ENCODE results near the gene STEAP3. TPM values are rescaled to one million over a fixed set of nuclear protein-coding genes. Genes with fewer than 3 reads are reported as not detected.

Gene STEAP3
- total RNA-seq, 2 donors from 2014 or later, result 0.10 to 0.13 TPM

DNA sequence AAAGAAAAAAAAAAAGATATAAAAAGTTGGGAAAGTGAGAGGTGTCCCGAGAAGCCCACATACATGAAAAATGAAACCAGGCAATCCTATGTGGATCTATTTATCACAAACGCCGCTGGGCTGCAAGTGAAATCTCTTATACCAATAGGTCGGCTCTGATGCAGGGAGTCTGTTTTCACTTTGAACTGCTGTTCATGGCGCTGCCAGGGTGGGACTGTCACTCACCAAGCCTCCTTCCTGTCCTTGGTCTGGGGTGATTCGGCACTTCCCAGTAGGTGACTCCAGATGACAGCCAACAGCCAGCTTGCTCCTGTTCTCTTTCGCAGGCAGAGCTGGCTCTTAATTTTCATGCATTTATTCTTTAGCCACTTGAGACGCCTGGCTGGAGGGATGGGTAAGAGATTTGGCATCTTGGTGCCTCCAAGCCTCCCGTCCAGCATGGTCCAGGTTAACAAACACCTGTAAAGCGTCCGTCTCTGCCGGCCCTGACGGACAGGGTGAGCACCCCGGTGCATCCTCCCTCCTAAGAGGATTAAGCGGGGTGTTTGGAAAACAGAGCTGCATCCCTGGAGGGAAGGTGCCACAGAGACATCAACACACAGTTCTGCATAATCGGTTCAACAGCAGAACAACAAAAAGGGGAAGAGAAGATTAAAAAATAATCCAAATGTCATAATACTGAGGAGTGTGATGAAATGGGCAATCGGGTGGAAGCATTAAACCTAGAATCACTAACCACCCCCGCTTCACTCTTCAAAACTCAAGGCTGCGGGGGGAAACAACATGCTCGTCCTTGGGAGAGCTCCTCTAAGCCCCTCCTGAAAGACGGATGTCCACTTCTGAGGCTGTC, 58.7 kb downstream of the STEAP3 start:
- no peak for DNase-seq
- Mint-ChIP-seq H3K4me1 (no peaks in the 10 kb centered on the region), H3K4me3 (no peak overlapping the region), H3K36me3 (ENCODE audit: low read depth) (peaks cover 6% of the 10 kb centered on the region), H3K27me3 (no peaks in the 10 kb centered on the region), H3K27ac (no peak overlapping the region)
- no peaks in the 10 kb centered on the region for H3K9me3 ChIP-seq (ENCODE audit: control insufficient read depth, low read length, poor library complexity, severe bottlenecking)
- no peak for ATAC-seq

DNA sequence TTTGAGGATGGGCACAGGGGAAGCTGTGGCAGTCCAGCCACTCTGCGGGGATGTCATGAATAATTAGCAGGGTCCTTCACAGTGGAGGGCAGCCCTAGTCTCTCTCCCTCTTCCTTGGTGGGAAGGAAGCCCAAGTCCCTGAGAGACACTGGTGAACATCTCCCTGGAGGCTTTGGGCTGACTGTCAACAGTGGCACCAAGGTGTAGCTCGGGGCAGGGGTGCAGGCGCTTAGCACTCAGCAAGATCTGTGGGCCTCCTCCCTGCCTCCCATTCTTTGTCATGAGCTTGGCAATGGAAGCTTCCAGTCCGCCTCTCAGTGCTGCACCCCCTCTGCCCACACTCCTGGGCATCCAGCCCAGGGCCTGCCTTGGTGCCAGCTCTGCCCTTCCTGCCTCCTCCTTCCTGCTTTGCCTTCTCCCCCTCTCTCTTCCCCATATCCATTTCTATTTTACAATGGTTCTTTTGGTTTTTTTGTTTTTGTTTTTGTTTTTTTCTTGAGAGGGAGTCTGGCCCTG, 59.4 kb downstream of the STEAP3 start:
- H3K36me3 Mint-ChIP-seq (ENCODE audit: low read depth), result peaks cover 6% of the 10 kb centered on the region
- no peaks in the 10 kb centered on the region for H3K4me1 Mint-ChIP-seq
- H3K9me3 ChIP-seq (ENCODE audit: control insufficient read depth, low read length, poor library complexity, severe bottlenecking), result no peaks in the 10 kb centered on the region
- ATAC-seq (no peak), DNase-seq (no peak)
- no peak overlapping the region for H3K4me3 Mint-ChIP-seq
- no peaks in the 10 kb centered on the region for H3K27me3 Mint-ChIP-seq
- no peak overlapping the region for H3K27ac Mint-ChIP-seq

DNA sequence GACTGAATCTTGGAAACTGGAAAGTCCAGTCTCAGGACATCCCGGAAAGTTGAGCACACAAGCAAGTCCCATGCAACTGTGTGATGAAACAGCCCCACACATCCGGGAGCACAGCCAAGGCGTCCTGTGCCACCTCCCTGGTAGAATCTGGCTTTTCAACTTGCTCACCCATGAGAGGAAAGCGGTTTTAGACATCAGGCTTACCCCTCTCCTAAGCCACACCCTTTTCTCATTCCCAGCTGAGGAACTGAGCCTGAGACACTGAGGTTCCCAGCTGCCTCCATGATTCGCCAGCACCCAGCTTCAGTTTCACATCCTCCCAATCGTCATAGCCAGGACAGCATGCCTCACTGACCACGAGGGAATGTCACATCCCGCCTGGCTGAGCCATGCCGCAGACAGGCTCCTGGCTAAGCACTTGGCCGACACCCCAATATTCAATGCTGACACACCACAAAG, 60.3 kb downstream of the STEAP3 start:
- H3K36me3 Mint-ChIP-seq (ENCODE audit: low read depth), result peaks cover 6% of the 10 kb centered on the region
- H3K27ac Mint-ChIP-seq, result no peak overlapping the region
- ATAC-seq, result no peak
- H3K27me3 Mint-ChIP-seq, result no peaks in the 10 kb centered on the region
- no peaks in the 10 kb centered on the region for H3K9me3 ChIP-seq (ENCODE audit: control insufficient read depth, low read length, poor library complexity, severe bottlenecking)
- H3K4me1 Mint-ChIP-seq, result no peaks in the 10 kb centered on the region
- no peak overlapping the region for H3K4me3 Mint-ChIP-seq
- DNase-seq, result no peak

DNA sequence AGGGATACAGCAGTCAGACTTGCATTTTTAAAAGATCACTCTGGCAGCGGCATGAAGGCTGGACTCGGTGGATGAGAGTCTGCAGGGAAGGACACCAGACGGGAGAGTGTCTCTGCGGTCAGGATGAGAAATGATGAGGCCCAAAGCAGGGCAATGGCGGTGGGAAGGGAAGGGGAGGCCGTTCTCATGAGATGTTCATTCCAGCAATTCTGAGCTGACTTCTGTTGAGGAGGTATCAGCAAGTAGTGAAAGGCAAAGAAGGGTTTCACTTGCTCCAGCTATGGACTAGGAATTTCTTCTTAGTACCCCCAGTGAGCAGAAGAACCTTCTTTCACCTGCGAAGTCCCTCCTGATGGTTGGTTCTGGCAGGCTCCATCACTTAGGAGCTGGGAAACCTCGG, 63.0 kb downstream of the STEAP3 start:
- no peaks in the 10 kb centered on the region for H3K9me3 ChIP-seq (ENCODE audit: control insufficient read depth, low read length, poor library complexity, severe bottlenecking)
- no peak for DNase-seq
- no peak overlapping the region for H3K4me3 Mint-ChIP-seq
- peaks cover 6% of the 10 kb centered on the region for H3K36me3 Mint-ChIP-seq (ENCODE audit: low read depth)
- H3K27me3 Mint-ChIP-seq, result no peaks in the 10 kb centered on the region
- ATAC-seq, result no peak
- H3K4me1 Mint-ChIP-seq, result no peaks in the 10 kb centered on the region
- H3K27ac Mint-ChIP-seq, result no peak overlapping the region

DNA sequence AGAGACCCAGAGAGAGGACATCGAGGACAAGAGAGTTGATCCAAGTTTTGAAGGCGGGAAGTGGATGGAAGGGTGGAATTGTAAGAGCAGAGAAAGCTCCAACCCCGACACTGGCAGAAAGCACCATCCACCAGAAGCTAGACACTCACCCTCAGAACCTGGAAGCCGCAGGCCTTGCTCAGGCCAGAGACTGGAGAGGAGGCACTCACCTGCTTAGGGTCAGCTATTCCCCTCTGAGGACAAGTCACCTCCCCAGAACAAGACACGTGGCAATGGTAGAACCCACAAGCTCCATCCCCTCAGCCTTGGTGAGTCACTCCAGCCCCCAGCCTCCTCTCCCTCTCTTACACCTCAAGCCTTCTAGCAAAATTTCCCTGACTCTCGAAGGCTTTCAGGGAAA, 64.9 kb downstream of the STEAP3 start:
- ATAC-seq (no peak), DNase-seq (no peak)
- Mint-ChIP-seq H3K4me3 (no peak overlapping the region), H3K27ac (no peak overlapping the region), H3K36me3 (ENCODE audit: low read depth) (peaks cover 6% of the 10 kb centered on the region), H3K27me3 (no peaks in the 10 kb centered on the region), H3K4me1 (no peaks in the 10 kb centered on the region)
- no peaks in the 10 kb centered on the region for H3K9me3 ChIP-seq (ENCODE audit: control insufficient read depth, low read length, poor library complexity, severe bottlenecking)

DNA sequence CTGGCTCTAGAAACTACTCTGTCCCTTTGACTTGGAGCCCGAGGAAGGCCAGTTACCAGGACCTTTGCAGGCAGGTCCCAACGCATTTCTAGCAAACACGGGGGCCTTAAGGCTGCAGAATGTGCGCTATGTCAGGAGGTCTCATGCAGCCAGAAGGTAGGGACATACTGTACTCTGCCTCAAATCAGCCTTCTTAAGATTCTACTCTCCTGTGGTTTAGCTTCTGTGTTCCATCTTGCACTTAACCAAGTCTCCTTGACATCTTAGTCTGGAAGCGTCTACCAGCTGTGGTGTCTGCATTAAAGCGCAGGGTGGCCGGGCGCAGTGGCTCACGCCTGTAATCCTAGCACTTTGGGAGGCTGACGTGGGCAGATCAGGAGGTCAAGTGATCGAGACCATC, 65.5 kb downstream of the STEAP3 start:
- Mint-ChIP-seq H3K36me3 (ENCODE audit: low read depth) (peaks cover 6% of the 10 kb centered on the region), H3K27ac (no peak overlapping the region), H3K4me3 (no peak overlapping the region), H3K27me3 (no peaks in the 10 kb centered on the region), H3K4me1 (no peaks in the 10 kb centered on the region)
- ATAC-seq (no peak), DNase-seq (no peak)
- H3K9me3 ChIP-seq (ENCODE audit: control insufficient read depth, low read length, poor library complexity, severe bottlenecking), result no peaks in the 10 kb centered on the region

DNA sequence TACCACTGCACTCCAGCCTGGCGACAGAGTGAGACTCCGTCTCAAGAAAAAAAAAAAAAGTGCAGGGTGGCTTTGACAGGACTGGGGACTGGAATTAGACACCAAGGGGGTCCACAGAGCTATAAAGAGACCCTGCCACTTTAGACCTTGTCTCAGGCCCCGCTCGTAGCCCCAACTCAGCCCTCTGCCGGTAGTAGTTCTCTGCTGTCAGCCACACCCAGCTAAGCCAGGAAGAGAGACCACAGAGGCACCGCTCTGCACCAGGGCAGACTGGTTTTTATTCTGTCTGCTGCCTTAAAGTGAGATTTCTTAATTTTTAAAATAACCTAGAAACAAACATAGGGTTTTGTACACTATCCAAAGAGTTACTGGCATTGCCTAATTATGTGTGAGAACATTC, 66.0 kb downstream of the STEAP3 start:
- ATAC-seq, result no peak
- no peaks in the 10 kb centered on the region for H3K9me3 ChIP-seq (ENCODE audit: control insufficient read depth, low read length, poor library complexity, severe bottlenecking)
- Mint-ChIP-seq H3K4me3 (no peak overlapping the region), H3K27me3 (no peaks in the 10 kb centered on the region), H3K4me1 (no peaks in the 10 kb centered on the region), H3K27ac (no peak overlapping the region), H3K36me3 (ENCODE audit: low read depth) (peaks cover 6% of the 10 kb centered on the region)
- no peak for DNase-seq

DNA sequence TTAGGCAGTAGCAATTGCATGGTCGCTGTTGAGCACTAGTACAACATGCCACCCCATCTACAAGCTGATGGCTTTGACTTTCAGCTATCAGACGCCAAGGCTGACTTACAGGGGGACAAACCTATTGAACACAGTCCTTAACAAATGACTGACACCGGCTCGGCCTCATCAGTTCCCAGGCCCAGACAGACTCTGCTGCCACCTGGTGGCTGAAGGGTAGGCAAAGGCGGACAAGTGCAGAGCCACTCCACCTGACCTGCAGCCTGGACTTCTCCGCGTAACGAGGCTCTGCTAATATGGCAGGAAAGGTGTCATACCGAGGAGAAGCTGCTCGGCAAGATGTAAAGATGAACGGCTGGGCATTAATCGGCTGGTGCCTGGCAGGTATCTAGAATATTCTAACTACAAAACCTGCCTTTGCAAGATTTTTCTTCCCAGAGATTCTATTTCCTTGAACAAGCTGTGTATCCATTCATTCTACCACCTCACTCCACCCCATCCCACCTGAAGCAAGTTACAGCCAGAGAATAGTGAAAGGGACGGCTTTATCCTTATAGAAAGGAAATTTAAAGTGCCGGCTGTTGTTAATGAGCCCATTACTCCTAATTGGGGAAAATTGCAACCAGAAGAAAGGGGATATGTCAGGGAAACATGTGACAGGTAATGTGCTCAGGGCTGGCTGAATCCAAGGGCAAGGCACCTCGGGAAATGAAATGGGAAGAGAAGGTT, 67.4 kb downstream of the STEAP3 start:
- H3K36me3 Mint-ChIP-seq (ENCODE audit: low read depth), result peaks cover 6% of the 10 kb centered on the region
- H3K4me3 Mint-ChIP-seq, result no peak overlapping the region
- H3K9me3 ChIP-seq (ENCODE audit: control insufficient read depth, low read length, poor library complexity, severe bottlenecking), result no peaks in the 10 kb centered on the region
- H3K27me3 Mint-ChIP-seq, result no peaks in the 10 kb centered on the region
- DNase-seq (no peak), ATAC-seq (no peak)
- H3K4me1 Mint-ChIP-seq, result no peaks in the 10 kb centered on the region
- H3K27ac Mint-ChIP-seq, result no peak overlapping the region

DNA sequence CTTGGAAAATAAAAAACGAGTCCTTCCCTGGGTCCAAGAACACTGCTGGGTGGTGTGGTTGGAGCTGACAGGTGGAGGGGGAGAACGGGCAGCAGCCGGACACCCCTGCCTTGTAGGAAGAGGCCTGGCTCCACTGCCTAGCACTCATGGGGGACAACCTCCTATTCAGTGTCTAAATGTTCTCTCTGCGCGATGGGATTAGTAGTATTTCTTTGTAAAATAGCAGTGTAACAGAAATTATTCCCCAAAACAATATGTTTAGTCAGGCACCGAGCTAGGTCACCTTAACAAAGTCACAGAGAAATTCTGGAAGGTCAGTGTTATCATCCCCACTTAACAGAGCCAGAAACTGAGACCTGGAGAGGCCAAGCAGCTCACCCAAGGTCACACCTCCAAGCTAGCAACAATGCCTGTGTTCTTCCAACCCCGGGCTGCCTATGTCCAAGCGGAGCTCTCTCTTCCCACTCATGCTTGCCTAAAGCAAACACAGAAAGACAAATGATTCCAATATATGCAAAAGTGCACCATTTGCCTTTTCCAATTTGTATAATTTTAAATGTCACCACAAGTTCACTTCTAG, 68.0 kb downstream of the STEAP3 start:
- H3K4me1 Mint-ChIP-seq, result no peaks in the 10 kb centered on the region
- no peaks in the 10 kb centered on the region for H3K36me3 Mint-ChIP-seq (ENCODE audit: low read depth)
- DNase-seq, result no peak
- H3K4me3 Mint-ChIP-seq, result no peak overlapping the region
- no peak overlapping the region for H3K27ac Mint-ChIP-seq
- no peak for ATAC-seq
- H3K9me3 ChIP-seq (ENCODE audit: control insufficient read depth, low read length, poor library complexity, severe bottlenecking), result no peaks in the 10 kb centered on the region
- H3K27me3 Mint-ChIP-seq, result no peaks in the 10 kb centered on the region

DNA sequence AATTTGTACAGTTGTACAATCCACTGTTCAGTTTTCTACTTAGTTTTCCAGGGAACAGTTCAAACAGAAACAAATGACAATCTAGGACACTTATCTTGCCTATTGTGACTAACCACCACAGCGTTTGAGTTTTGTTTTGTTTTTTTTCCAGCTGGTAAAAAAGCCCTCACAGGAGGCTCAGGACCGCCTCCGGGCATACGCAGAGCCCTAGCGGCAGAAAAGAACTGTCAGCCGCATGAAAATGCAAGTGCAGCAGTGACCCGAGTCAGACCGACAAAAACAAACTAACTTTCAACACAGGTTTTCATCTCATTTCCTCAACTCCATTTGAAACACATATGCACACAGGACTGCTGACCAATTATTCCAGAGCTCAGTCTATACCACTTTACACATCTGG, 68.6 kb downstream of the STEAP3 start:
- H3K9me3 ChIP-seq (ENCODE audit: control insufficient read depth, low read length, poor library complexity, severe bottlenecking), result no peaks in the 10 kb centered on the region
- Mint-ChIP-seq H3K4me3 (no peak overlapping the region), H3K4me1 (no peaks in the 10 kb centered on the region), H3K27ac (no peak overlapping the region), H3K36me3 (ENCODE audit: low read depth) (no peaks in the 10 kb centered on the region), H3K27me3 (no peaks in the 10 kb centered on the region)
- ATAC-seq (no peak), DNase-seq (no peak)

DNA sequence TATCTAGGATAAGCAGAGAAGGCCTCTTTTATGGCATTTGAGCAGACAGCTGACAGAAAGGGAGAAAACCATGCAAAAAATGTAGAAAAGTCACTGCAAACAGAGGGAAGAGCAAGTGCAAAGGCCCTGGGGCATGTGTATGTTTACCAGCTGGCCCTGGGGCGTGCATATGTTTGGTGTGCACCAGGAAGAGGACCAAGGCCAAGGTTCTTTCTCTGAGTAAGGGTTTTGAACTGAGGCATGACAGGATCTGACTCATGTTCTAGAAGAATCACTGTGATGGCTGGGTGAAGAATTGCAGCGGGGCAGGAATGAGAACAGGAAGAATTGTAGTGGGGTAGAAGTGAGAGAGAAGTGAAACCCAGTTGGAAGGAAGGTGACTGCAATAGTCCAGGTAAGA, 69.6 kb downstream of the STEAP3 start:
- Mint-ChIP-seq H3K4me3 (no peak overlapping the region), H3K27me3 (no peaks in the 10 kb centered on the region), H3K4me1 (no peaks in the 10 kb centered on the region), H3K27ac (no peak overlapping the region), H3K36me3 (ENCODE audit: low read depth) (no peaks in the 10 kb centered on the region)
- no peak for ATAC-seq
- no peak for DNase-seq
- H3K9me3 ChIP-seq (ENCODE audit: control insufficient read depth, low read length, poor library complexity, severe bottlenecking), result no peaks in the 10 kb centered on the region

DNA sequence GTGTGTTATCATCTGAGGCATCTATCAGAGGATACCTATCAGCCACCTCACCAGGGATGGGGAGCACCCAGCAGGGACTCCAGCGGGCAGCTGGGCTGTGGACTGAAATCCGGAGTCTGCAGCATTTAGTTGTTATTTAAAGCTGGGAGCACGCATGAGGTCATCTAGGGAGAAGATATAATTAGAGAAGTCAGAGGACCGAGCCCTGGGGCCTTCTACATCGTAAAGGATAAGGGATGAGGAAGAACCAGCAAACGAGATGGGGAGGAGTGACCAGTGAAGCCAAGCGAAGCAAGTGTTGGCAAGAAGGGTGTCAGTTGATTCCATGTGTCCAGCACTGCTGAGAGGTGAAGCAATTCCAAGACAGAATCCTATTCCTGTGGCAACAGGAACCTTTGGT, 70.3 kb downstream of the STEAP3 start:
- DNase-seq (no peak), ATAC-seq (no peak)
- no peaks in the 10 kb centered on the region for H3K36me3 Mint-ChIP-seq (ENCODE audit: low read depth)
- H3K27me3 Mint-ChIP-seq, result no peaks in the 10 kb centered on the region
- H3K9me3 ChIP-seq (ENCODE audit: control insufficient read depth, low read length, poor library complexity, severe bottlenecking), result no peaks in the 10 kb centered on the region
- H3K27ac Mint-ChIP-seq, result no peak overlapping the region
- H3K4me1 Mint-ChIP-seq, result no peaks in the 10 kb centered on the region
- no peak overlapping the region for H3K4me3 Mint-ChIP-seq

DNA sequence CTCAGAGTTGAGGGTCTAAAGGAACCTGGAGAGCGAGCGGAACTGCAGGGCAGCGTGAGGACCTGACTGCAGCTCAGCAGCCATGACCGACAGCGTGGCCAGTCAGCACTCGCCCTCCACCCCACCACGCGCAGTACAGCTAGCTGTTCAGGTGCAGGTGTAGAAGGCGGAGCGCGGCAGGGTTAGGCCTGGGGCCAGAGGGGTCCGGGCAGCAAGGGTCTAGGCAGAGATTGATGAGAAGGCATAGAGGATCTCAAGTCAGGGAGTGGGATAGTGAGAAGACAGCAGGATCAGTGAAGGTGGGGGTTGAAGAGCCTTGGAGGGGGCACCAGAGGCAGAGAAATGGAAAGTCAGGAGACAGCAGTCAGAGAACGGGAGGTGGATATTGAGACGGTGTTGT, 71.0 kb downstream of the STEAP3 start:
- DNase-seq (no peak), ATAC-seq (no peak)
- no peaks in the 10 kb centered on the region for H3K27me3 Mint-ChIP-seq
- H3K27ac Mint-ChIP-seq, result no peak overlapping the region
- no peaks in the 10 kb centered on the region for H3K36me3 Mint-ChIP-seq (ENCODE audit: low read depth)
- H3K4me1 Mint-ChIP-seq, result no peaks in the 10 kb centered on the region
- no peaks in the 10 kb centered on the region for H3K9me3 ChIP-seq (ENCODE audit: control insufficient read depth, low read length, poor library complexity, severe bottlenecking)
- no peak overlapping the region for H3K4me3 Mint-ChIP-seq

All from T-helper 17 cell (primary cell).